GM12891 (cell line): ENCODE results near the gene UBE2J2.

ENCODE experiments used
- DNase-seq: peaks from one replicate; pipeline ENCODE4 v3.0.0; 2011; ENCODE audit warnings: low spot score; ENCODE audit not compliant: insufficient read length
- FAIRE-seq: peaks from 2 replicates; lab custom pipeline; 2011; peaks lifted over from hg19 to GRCh38; lab: Jason Lieb, UNC
- PAX5 ChIP-seq: IDR thresholded peaks from 2 replicates; pipeline ENCODE4 v1.6.1; 2011; ENCODE audit warnings: low read length, moderate library complexity, mild to moderate bottlenecking; ENCODE audit not compliant: insufficient read depth, severe bottlenecking
- POLR2A ChIP-seq: IDR thresholded peaks from 2 replicates; pipeline ENCODE4 v1.6.1; 2011; ENCODE audit warnings: low read depth, low read length, control low read depth
- POLR2AphosphoS5 ChIP-seq: IDR thresholded peaks from 2 replicates; pipeline ENCODE4 v1.6.1; 2011; ENCODE audit warnings: low read depth, low read length, control low read depth
- POU2F2 ChIP-seq: IDR thresholded peaks from 2 replicates; pipeline ENCODE4 v1.6.1; 2011; ENCODE audit warnings: low read depth, mild to moderate bottlenecking, control low read depth, low read length, moderate library complexity
- SPI1 ChIP-seq: IDR thresholded peaks from 2 replicates; pipeline ENCODE4 v1.6.1; 2011; ENCODE audit warnings: low read depth, low read length, control low read depth
- TAF1 ChIP-seq: IDR thresholded peaks from 2 replicates; pipeline ENCODE4 v1.6.1; 2011; ENCODE audit warnings: low read depth, low read length, control low read depth

Gene UBE2J2

GRCh38 chr1:1236176-1236763 lies 37.4 kb downstream of the UBE2J2 start:
- TF ChIP-seq POU2F2 (no peak), TAF1 (no peak), POLR2A (no peak), SPI1 (no peak), POLR2AphosphoS5 (no peak), PAX5 (no peak)
- no peak for DNase-seq
- no peak for FAIRE-seq

DNA sequence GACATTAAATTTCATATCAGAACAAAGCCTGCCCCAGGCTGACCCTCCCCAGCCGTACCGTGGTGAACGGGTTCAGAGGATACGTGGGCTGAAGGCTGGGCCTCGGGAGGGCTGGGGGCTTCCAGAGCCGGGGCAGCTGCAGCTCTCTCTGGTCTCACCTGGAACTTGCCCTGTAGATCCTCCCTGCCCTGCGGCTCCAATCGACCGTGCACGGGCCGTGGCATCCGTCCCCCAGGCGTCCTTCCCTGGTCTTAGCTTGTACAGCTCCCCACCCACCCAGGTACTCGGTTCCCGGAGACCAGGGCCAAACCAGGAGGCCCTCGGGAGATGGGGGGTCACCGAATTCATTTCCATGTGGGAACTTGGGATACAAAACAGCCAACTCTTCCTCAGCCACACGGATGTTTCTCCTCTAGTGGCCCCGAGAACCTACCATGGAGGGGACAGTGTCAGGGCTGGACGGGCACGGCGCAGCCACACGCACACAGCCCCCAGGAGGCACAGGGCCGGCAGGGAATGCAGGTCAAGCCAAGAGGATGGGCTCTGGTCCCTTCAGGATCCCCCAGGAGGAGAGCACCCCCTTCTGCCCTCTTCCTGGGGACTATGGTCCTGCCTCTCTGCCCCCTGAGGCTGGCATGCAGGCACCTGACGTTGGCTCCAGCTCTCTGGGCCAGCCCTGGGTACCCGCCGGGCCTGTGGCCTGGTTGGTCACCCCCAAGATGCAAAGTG lies 38.5 kb downstream of the UBE2J2 start:
- DNase-seq (no peak), FAIRE-seq (no peak)
- TF ChIP-seq PAX5 = no peak
- peak; percentile 25; the same call in 1 of the 2 replicates for TF ChIP-seq POLR2AphosphoS5
- TF ChIP-seq TAF1 = no peak
- no peak for TF ChIP-seq POU2F2
- no peak for TF ChIP-seq POLR2A
- no peak for TF ChIP-seq SPI1

- no peak for TF ChIP-seq SPI1
- no peak for TF ChIP-seq PAX5
- no peak for TF ChIP-seq POLR2A
- TF ChIP-seq POLR2AphosphoS5 = no peak
- TF ChIP-seq TAF1 = no peak
- FAIRE-seq = no peak
Measured at GRCh38 chr1:1234180-1234808, 39.4 kb downstream of the UBE2J2 start.

DNA sequence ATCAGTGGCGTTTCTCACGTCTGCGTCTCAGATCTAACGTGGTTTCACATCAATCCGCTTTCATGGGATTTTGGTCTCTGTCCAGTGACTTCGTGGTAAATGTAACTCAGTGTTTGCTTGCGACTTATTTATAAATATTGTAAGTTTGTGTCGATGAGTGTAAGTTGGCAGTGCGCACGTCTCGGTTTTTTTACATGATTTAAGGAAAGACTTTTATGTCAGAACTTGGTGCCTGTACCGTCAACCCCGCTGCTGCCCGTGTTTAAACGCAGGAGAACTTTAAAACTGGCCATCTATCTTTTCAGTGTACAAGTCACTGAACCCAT lies 40.1 kb downstream of the UBE2J2 start:
- TF ChIP-seq POU2F2 (no peak), POLR2A (no peak), TAF1 (no peak), PAX5 (no peak), SPI1 (no peak), POLR2AphosphoS5 (no peak)
- FAIRE-seq (no peak), DNase-seq (no peak)

More at GRCh38 chr1:1234180-1234808, 39.4 kb downstream of the UBE2J2 start:
- no peak for DNase-seq

DNA sequence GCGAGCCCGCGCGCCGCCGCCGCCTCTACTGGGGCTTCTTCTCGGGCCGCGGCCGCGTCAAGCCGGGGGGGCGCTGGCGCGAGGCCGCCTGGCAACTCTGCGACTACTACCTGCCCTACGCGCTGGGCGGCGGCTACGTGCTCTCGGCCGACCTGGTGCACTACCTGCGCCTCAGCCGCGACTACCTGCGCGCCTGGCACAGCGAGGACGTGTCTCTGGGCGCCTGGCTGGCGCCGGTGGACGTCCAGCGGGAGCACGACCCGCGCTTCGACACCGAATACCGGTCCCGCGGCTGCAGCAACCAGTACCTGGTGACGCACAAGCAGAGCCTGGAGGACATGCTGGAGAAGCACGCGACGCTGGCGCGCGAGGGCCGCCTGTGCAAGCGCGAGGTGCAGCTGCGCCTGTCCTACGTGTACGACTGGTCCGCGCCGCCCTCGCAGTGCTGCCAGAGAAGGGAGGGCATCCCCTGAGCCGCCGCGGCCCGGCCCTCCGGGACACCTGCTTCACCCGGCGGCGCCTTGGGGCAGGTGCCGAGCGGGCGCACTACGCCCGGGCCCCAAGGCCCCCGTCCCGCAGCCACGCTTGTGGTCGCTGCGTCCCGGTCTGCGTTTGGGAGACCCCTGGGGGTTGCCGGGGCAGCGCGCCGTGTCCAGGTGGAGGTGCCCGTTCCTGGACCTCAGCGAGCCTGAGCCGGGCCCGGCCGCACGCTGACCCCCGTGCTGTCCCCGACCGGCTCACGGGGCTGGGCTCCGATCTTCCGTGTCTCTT lies 40.7 kb downstream of the UBE2J2 start:
- TF ChIP-seq TAF1 (no peak), POLR2AphosphoS5 (no peak), POLR2A (no peak), SPI1 (no peak), PAX5 (no peak), POU2F2 (no peak)
- FAIRE-seq = peak; percentile 26
- DNase-seq = no peak

DNA sequence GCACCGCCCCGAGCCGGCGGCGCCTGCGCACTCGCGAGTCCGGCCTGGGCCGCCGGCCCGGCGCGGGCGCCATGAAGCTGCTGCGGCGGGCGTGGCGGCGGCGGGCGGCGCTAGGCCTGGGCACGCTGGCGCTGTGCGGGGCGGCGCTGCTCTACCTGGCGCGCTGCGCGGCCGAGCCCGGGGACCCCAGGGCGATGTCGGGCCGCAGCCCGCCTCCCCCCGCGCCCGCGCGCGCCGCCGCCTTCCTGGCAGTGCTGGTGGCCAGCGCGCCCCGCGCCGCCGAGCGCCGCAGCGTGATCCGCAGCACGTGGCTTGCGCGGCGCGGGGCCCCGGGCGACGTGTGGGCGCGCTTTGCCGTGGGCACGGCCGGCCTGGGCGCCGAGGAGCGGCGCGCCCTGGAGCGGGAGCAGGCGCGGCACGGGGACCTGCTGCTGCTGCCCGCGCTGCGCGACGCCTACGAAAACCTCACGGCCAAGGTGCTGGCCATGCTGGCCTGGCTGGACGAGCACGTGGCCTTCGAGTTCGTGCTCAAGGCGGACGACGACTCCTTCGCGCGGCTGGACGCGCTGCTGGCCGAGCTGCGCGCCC lies 41.4 kb downstream of the UBE2J2 start, which contains the start of gene B3GALT6:
Gene B3GALT6, plus strand, starts transcription at position 30 of the 588 bp plus-strand sequence. Its CDS starts 42 bp downstream, at position 72.
- DNase-seq (no peak), FAIRE-seq (peak; percentile 55)
- TF ChIP-seq PAX5 (no peak), POLR2AphosphoS5 (0 out of 2 replicates have a peak, but pooled peaks have one; percentile 6)

- FAIRE-seq = peak; percentile 100
- TF ChIP-seq PAX5 (no peak), POLR2AphosphoS5 (peak; percentile 61; the same call in 1 of the 2 replicates), POLR2A (peak; percentile 82), SPI1 (no peak), TAF1 (peak; percentile 86), POU2F2 (no peak)
- DNase-seq = peak; percentile 100
Measured at GRCh38 chr1:1231400-1232207, 42.0 kb downstream of the UBE2J2 start, which contains the start of gene SDF4. Gene SDF4 (minus strand): TSS chr1:1232001. CDS start chr1:1228772, 3,229 bp downstream.

GRCh38 chr1:1230656-1231399 lies 42.8 kb downstream of the UBE2J2 start:
- DNase-seq (no peak), FAIRE-seq (peak; percentile 51)
- TF ChIP-seq POLR2A = no peak
- TF ChIP-seq TAF1 = no peak
- no peak for TF ChIP-seq POU2F2
- no peak for TF ChIP-seq PAX5
- no peak; the same call in 1 of the 2 replicates for TF ChIP-seq POLR2AphosphoS5
- TF ChIP-seq SPI1 = no peak
